ENCODE data around the gene DCC.

GRCh38 chr18:52367953-52368742, 28.2 kb downstream of the DCC start:
- TF ChIP-seq POLR2A (IDR thresholded peaks at IDR 0.05) (no peak), CTCF (IDR thresholded peaks at IDR 0.05) (no peak)
